BJ (cell line): Measurements from ENCODE around the gene IGSF23. TPM values are rescaled to one million over a fixed set of nuclear protein-coding genes. Genes with fewer than 3 reads are reported as not detected.
"Not testable (repeated sequence)": the region's sequence is repeated elsewhere in the genome, so short reads cannot be mapped to it uniquely, and the experiment has no call there.

Experiments used
- CTCF ChIA-PET: fragments of 350-600 bp; formaldehyde crosslinking; extraction: SDS; loops from one replicate; lab custom pipeline; 2021; ENCODE audit warnings: antibody characterized with exemption, inconsistent platforms; lab: Yijun Ruan, JAX
- POLR2A ChIA-PET: fragments of 300-600 bp; sonication (Branson Sonifier 250); formaldehyde crosslinking; extraction: SDS; loops from one replicate; lab custom pipeline; 2021; ENCODE audit warnings: antibody characterized with exemption; lab: Charles Lee
- DNase-seq: peaks from one replicate; pipeline ENCODE4 v3.0.0-alpha.2; 2011; ENCODE audit warnings: low read depth
- H3K27me3 ChIP-seq: 2 replicates; pipeline ENCODE4 v1.6.0; 2011; ENCODE audit warnings: low read length; ENCODE audit not compliant: control insufficient read depth, insufficient read depth
- H3K36me3 ChIP-seq: 2 replicates; pipeline ENCODE4 v1.5.1; 2011; ENCODE audit warnings: low read length; ENCODE audit not compliant: control insufficient read depth, insufficient read depth
- H3K4me3 ChIP-seq: 2 replicates; pipeline ENCODE4 v1.5.1; 2011; ENCODE audit warnings: low read depth, mild to moderate bottlenecking, control low read depth, low read length
- polyA plus RNA-seq: library from polyadenylated mRNA; depleted of rRNA; stranded (reverse); fragments of >200 nt; gene quantifications from 2 replicates; pipeline ENCODE4 v1.2.3, GENCODE V29; 2011
- TF ChIP-seq, protein P1 (sequence below): IDR thresholded peaks from 2 replicates; pipeline ENCODE4 v1.5.1; 2011; ENCODE audit warnings: low read depth, mild to moderate bottlenecking, control low read depth, inconsistent platforms, low read length, moderate library complexity; ENCODE audit not compliant: insufficient read depth

IGSF23 gene
- polyA plus RNA-seq, 1 experiment: 0.21 TPM

DNA sequence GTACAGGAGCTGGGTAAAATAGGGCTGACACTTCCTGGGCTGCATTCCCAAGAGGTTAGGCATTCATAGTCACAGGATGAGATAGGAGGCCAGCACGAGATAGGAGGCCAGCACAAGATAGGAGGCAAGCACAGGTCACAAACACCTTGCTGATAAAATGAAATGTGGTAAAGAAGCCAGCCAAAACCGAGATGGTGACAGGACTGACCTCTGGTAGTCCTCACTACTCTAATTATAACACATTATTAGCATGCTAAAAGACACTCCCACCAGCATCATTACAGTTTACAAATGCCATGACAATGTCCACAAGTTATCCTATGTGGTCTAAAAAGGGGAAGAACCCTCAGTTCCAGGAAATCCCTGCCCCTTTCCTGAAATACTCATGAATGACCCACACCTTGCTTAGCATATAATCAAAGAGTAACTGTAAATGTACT lies 20.9 kb upstream of the IGSF23 start:
- CTCF ChIA-PET: interaction anchor here (0.8 to 2.0 kb wide), 4 partner anchors 8 to 31 kb away, joined by 3 to 8 read pairs (median 3); no protein-coding TSS in a partner anchor
- no peaks in the 10 kb centered on the region for H3K36me3 ChIP-seq
- POLR2A ChIA-PET: no interaction called here
- no peak for DNase-seq
- TF ChIP-seq, protein P1, sequence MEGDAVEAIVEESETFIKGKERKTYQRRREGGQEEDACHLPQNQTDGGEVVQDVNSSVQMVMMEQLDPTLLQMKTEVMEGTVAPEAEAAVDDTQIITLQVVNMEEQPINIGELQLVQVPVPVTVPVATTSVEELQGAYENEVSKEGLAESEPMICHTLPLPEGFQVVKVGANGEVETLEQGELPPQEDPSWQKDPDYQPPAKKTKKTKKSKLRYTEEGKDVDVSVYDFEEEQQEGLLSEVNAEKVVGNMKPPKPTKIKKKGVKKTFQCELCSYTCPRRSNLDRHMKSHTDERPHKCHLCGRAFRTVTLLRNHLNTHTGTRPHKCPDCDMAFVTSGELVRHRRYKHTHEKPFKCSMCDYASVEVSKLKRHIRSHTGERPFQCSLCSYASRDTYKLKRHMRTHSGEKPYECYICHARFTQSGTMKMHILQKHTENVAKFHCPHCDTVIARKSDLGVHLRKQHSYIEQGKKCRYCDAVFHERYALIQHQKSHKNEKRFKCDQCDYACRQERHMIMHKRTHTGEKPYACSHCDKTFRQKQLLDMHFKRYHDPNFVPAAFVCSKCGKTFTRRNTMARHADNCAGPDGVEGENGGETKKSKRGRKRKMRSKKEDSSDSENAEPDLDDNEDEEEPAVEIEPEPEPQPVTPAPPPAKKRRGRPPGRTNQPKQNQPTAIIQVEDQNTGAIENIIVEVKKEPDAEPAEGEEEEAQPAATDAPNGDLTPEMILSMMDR: no peak
- H3K4me3 ChIP-seq: no peak overlapping the region
- H3K27me3 ChIP-seq: no peaks in the 10 kb centered on the region

DNA sequence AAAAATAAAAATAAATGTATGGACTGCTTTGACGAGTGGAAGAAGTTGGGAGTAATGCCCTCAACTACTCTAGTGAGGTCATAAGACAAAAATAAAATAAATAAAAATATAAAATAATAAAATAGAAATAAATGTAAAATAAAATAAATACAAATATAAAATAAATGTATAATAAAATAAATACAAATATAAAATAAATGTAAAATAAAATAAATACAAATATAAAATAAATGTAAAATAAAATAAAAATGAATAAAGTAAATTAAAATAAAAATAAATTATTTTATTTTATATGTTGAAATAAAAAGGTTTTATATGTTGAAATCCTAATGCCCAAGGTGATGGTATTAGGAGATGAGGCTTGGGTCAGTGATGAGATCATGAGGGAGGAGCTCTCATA lies 20.1 kb upstream of the IGSF23 start:
- ChIA-PET CTCF (no interaction called here), POLR2A (no interaction called here)
- H3K4me3 ChIP-seq: no peak overlapping the region

GRCh38 chr19:44593866-44594266 lies 19.5 kb upstream of the IGSF23 start:
- DNase-seq, H3K36me3 ChIP-seq, POLR2A ChIA-PET, H3K4me3 ChIP-seq, CTCF ChIA-PET, H3K27me3 ChIP-seq: not testable (repeated sequence)

More for the DNA sequence above, 20.1 kb upstream of the IGSF23 start:
- Histone ChIP-seq H3K27me3 (no peaks in the 10 kb centered on the region), H3K36me3 (no peaks in the 10 kb centered on the region)
- TF ChIP-seq, protein P1: no peak
- no peak for DNase-seq

DNA sequence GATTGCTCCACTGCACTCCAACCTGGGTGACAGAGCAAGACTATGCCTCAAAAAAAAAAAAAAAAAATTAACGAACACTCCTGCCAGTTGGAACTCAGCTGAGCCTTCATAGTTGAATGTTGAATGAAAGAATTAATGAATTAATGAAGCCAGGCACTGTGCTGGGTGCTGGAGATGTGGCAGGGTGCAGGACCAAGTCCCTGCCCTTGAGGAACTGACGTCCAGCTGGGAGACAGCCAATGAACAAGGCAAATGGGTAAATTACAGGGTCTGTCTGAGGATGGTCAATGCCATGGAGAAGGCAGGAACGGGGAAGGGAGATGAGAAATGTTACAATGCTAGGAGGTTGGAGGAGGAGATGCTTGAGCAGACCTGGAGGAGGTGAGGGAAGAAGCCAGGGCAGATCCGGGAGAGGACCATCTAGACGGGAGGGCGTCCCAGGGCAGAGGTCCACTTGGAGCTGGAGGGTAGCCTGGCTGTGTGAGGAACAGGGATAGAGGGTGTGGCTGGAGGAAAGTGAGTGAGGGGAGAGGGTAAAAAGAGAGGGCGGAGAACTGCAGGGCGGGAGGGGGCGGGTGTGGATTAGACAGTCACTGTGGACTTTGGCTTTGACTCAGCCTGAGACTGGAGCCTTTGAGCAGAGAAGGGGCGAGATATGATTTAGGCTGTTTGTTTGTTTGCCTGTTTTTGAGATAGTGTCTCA lies 16.8 kb upstream of the IGSF23 start:
- POLR2A ChIA-PET: interaction anchor here (0.6 kb wide), 1 partner anchor 201 kb away, joined by 4 read pairs; no protein-coding TSS in a partner anchor
- TF ChIP-seq, protein P1: no peak
- H3K4me3 ChIP-seq: no peak overlapping the region
- no peak for DNase-seq
- no peaks in the 10 kb centered on the region for H3K36me3 ChIP-seq
- no peaks in the 10 kb centered on the region for H3K27me3 ChIP-seq
- CTCF ChIA-PET: interaction anchor here (1.3 kb wide), 1 partner anchor 58 kb away, joined by 4 read pairs; no protein-coding TSS in a partner anchor

GRCh38 chr19:44597131-44597491 lies 16.3 kb upstream of the IGSF23 start:
- TF ChIP-seq, protein P1: no peak
- CTCF ChIA-PET: interaction anchor here (1.2 kb wide), 1 partner anchor 39 kb away, joined by 3 read pairs; no protein-coding TSS in a partner anchor
- no peaks in the 10 kb centered on the region for H3K36me3 ChIP-seq
- POLR2A ChIA-PET: no interaction called here
- no peaks in the 10 kb centered on the region for H3K27me3 ChIP-seq
- no peak overlapping the region for H3K4me3 ChIP-seq
- no peak for DNase-seq
